ENCODE measurements around the gene ZNF320.

DNA sequence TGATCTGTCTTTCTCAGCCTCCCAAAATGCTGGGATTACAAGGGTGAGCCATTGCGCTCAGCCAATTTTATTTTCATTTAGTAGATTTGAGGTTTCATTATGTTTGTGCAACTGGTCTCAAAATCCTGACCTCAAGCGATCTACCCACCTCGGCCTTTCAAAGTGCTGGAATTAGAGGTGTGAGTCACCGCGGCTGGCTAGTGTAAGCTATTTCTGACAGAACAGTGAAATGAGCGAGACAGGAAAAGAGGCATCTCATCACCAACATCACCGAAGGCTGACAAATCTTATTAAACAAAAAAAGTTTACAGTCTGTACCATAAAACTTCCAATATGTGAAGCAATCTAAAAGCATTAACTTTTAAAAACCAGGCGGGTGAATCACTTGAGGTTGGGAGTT, 38.0 kb upstream of the ZNF320 start:
- TF ChIP-seq JUND (IDR thresholded peaks at IDR 0.05) (no peak), NRF1 (IDR thresholded peaks at IDR 0.05; ENCODE audit: low read depth, low read length) (no peak), TAF1 (IDR thresholded peaks at IDR 0.05; ENCODE audit: borderline replicate concordance, low read depth, low read length) (no peak), MXI1 (IDR thresholded peaks at IDR 0.05; ENCODE audit: low read depth, low read length) (no peak), POLR2AphosphoS5 (IDR thresholded peaks at IDR 0.05; ENCODE audit: low read depth, low read length) (no peak), EZH2phosphoT487 (IDR thresholded peaks at IDR 0.05; ENCODE audit: borderline replicate concordance, low read depth) (no peak), YY1 (IDR thresholded peaks at IDR 0.05; ENCODE audit: low read depth) (no peak), RCOR1 (IDR thresholded peaks at IDR 0.05; ENCODE audit: low read length) (no peak), FOXM1 (IDR thresholded peaks at IDR 0.05; ENCODE audit: low read depth) (no peak), GATA2 (CRISPR knock-in tag; IDR thresholded peaks at IDR 0.05) (no peak)
- TF ChIP-seq, protein P1, sequence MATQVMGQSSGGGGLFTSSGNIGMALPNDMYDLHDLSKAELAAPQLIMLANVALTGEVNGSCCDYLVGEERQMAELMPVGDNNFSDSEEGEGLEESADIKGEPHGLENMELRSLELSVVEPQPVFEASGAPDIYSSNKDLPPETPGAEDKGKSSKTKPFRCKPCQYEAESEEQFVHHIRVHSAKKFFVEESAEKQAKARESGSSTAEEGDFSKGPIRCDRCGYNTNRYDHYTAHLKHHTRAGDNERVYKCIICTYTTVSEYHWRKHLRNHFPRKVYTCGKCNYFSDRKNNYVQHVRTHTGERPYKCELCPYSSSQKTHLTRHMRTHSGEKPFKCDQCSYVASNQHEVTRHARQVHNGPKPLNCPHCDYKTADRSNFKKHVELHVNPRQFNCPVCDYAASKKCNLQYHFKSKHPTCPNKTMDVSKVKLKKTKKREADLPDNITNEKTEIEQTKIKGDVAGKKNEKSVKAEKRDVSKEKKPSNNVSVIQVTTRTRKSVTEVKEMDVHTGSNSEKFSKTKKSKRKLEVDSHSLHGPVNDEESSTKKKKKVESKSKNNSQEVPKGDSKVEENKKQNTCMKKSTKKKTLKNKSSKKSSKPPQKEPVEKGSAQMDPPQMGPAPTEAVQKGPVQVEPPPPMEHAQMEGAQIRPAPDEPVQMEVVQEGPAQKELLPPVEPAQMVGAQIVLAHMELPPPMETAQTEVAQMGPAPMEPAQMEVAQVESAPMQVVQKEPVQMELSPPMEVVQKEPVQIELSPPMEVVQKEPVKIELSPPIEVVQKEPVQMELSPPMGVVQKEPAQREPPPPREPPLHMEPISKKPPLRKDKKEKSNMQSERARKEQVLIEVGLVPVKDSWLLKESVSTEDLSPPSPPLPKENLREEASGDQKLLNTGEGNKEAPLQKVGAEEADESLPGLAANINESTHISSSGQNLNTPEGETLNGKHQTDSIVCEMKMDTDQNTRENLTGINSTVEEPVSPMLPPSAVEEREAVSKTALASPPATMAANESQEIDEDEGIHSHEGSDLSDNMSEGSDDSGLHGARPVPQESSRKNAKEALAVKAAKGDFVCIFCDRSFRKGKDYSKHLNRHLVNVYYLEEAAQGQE (IDR thresholded peaks at IDR 0.05; ENCODE audit: low read depth, low read length), result no peak
- TF ChIP-seq, protein P2, sequence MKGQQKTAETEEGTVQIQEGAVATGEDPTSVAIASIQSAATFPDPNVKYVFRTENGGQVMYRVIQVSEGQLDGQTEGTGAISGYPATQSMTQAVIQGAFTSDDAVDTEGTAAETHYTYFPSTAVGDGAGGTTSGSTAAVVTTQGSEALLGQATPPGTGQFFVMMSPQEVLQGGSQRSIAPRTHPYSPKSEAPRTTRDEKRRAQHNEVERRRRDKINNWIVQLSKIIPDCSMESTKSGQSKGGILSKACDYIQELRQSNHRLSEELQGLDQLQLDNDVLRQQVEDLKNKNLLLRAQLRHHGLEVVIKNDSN (IDR thresholded peaks at IDR 0.05; ENCODE audit: borderline replicate concordance, low read depth), result no peak
- TF ChIP-seq, protein P3, sequence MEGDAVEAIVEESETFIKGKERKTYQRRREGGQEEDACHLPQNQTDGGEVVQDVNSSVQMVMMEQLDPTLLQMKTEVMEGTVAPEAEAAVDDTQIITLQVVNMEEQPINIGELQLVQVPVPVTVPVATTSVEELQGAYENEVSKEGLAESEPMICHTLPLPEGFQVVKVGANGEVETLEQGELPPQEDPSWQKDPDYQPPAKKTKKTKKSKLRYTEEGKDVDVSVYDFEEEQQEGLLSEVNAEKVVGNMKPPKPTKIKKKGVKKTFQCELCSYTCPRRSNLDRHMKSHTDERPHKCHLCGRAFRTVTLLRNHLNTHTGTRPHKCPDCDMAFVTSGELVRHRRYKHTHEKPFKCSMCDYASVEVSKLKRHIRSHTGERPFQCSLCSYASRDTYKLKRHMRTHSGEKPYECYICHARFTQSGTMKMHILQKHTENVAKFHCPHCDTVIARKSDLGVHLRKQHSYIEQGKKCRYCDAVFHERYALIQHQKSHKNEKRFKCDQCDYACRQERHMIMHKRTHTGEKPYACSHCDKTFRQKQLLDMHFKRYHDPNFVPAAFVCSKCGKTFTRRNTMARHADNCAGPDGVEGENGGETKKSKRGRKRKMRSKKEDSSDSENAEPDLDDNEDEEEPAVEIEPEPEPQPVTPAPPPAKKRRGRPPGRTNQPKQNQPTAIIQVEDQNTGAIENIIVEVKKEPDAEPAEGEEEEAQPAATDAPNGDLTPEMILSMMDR (IDR thresholded peaks at IDR 0.05), result no peak
- TF ChIP-seq, protein P4, sequence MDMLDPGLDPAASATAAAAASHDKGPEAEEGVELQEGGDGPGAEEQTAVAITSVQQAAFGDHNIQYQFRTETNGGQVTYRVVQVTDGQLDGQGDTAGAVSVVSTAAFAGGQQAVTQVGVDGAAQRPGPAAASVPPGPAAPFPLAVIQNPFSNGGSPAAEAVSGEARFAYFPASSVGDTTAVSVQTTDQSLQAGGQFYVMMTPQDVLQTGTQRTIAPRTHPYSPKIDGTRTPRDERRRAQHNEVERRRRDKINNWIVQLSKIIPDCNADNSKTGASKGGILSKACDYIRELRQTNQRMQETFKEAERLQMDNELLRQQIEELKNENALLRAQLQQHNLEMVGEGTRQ (IDR thresholded peaks at IDR 0.05; ENCODE audit: borderline replicate concordance, low read depth, low read length), result no peak

Data from SK-N-SH (cell line).